NCI-H2171 treated with DMSO at 0.1 percent for 48 hours (cell line): ENCODE results near the gene MLPH.
A peak's percentile ranks its signal among the peaks of the same experiment; 100 is the strongest.
"Not testable (repeated sequence)": the region's sequence is repeated elsewhere in the genome, so short reads cannot be mapped to it uniquely, and the experiment has no call there.

Experiments
- DNase-seq: peaks from one replicate; lab custom pipeline; 2025; lab: John Stamatoyannopoulos, UW

MLPH gene

GRCh38 chr2:237458519-237458918 lies 28.5 kb upstream of the MLPH start:
- no peak for DNase-seq

- no peak for DNase-seq
Observed at GRCh38 chr2:237459226-237459625, 27.8 kb upstream of the MLPH start.

GRCh38 chr2:237459741-237460174 lies 27.3 kb upstream of the MLPH start:
- no peak for DNase-seq

GRCh38 chr2:237464757-237465391 lies 22.2 kb upstream of the MLPH start:
- DNase-seq, result no peak

- no peak for DNase-seq
Observed at GRCh38 chr2:237465515-237466148, 21.4 kb upstream of the MLPH start.

- DNase-seq, result no peak
Observed at GRCh38 chr2:237466211-237466610, 20.8 kb upstream of the MLPH start.

GRCh38 chr2:237467447-237468179 lies 19.4 kb upstream of the MLPH start:
- no peak for DNase-seq

GRCh38 chr2:237469410-237469809 lies 17.6 kb upstream of the MLPH start:
- DNase-seq, result not testable (repeated sequence)

- DNase-seq, result no peak
Observed at GRCh38 chr2:237469849-237470248, 17.2 kb upstream of the MLPH start.

GRCh38 chr2:237470914-237471313 lies 16.1 kb upstream of the MLPH start:
- DNase-seq, result no peak

- DNase-seq, result peak; percentile 8
Observed at GRCh38 chr2:237471438-237472186, 15.4 kb upstream of the MLPH start.

- no peak for DNase-seq
Observed at GRCh38 chr2:237472187-237472712, 14.8 kb upstream of the MLPH start.

GRCh38 chr2:237472909-237473877 lies 13.9 kb upstream of the MLPH start:
- no peak for DNase-seq

- DNase-seq, result no peak
Observed at GRCh38 chr2:237473878-237474441, 13.1 kb upstream of the MLPH start.

- no peak for DNase-seq
Observed at GRCh38 chr2:237474442-237474911, 12.6 kb upstream of the MLPH start.

- DNase-seq, result peak; percentile 46
Observed at GRCh38 chr2:237474931-237475703, 11.9 kb upstream of the MLPH start.

GRCh38 chr2:237475704-237476141 lies 11.3 kb upstream of the MLPH start:
- peak; percentile 35 for DNase-seq

- DNase-seq, result no peak
Observed at GRCh38 chr2:237478095-237478494, 9.0 kb upstream of the MLPH start.

GRCh38 chr2:237478979-237479378 lies 8.1 kb upstream of the MLPH start:
- DNase-seq, result no peak

GRCh38 chr2:237479747-237480146 lies 7.3 kb upstream of the MLPH start:
- peak; percentile 34 for DNase-seq
